ENCODE data around the gene NBAS.
"Not testable (repeated sequence)": the region's sequence is repeated elsewhere in the genome, so short reads cannot be mapped to it uniquely, and the experiment has no call there.

NBAS gene

DNA sequence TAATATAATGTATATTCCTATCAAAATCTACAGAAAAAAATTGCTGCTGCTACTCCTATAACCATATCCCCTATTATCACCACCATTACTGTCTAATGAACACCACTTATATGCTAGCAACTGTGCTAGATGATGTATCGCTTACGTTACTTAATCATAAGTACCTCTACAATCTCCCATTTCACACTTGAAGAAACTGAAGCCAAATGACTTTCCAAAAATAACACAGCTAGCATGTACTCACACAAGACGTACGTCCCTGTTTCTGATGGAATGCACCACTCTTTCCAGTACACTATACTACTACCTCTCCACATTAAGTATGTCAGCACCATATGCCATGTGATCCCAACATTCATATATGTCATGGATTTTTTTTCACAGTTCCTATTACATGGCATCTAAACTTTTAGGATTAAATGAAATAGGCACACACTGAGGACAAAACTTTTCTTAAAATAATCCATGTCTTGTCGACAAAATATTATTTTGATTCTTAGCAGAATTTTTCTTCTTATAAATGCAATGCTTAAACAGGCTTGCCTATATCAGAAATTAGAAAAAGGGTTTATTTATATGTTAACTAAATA is 112.8 kb downstream of the NBAS start:
- no peak for DNase-seq
- Histone ChIP-seq H3K4ac (ENCODE audit: low read depth, low read length) (no peak overlapping the region), H2BK15ac (replicated peaks; ENCODE audit: low read depth) (no peak overlapping the region), H3K56ac (ENCODE audit: low read length) (no peak overlapping the region), H2BK120ac (ENCODE audit: low read depth, low read length) (no peak overlapping the region), H3K79me1 (ENCODE audit: low read length) (no peaks in the 10 kb centered on the region), H3K27me3 (ENCODE audit: insufficient read depth, low read length, poor library complexity) (no peaks in the 10 kb centered on the region), H2AK5ac (ENCODE audit: low read length) (no peak overlapping the region), H4K8ac (ENCODE audit: low read depth, low read length) (no peak overlapping the region), H3K4me1 (ENCODE audit: control insufficient read depth, low read depth, low read length) (no peaks in the 10 kb centered on the region), H3K27ac (ENCODE audit: low read depth, low read length) (no peak overlapping the region), H3K23ac (ENCODE audit: low read length) (no peak overlapping the region), H2BK5ac (ENCODE audit: low read length) (no peak overlapping the region), H3K36me3 (ENCODE audit: control insufficient read depth, insufficient read depth, low read length) (no peaks in the 10 kb centered on the region), H3K4me3 (ENCODE audit: low read length) (no peak overlapping the region), H4K5ac (ENCODE audit: low read length) (no peak overlapping the region), H3K4me2 (ENCODE audit: low read length) (no peak overlapping the region), H3K9ac (ENCODE audit: low read length) (no peak overlapping the region), H3K79me2 (ENCODE audit: control insufficient read depth, insufficient read depth, low read length) (no peaks in the 10 kb centered on the region), H3K18ac (ENCODE audit: low read length) (no peak overlapping the region)
- WGBS (ENCODE audit: extremely low coverage, insufficient coverage, low lambda C conversion rate), result no CpG with 5 or more reads among the region's 5 CpGs

- no peak overlapping the region for H3K18ac ChIP-seq (ENCODE audit: low read length)
- H3K4me3 ChIP-seq (ENCODE audit: low read length), result no peak overlapping the region
- H2BK15ac ChIP-seq (replicated peaks; ENCODE audit: low read depth), result no peak overlapping the region
- no peak overlapping the region for H3K27ac ChIP-seq (ENCODE audit: low read depth, low read length)
- H3K23ac ChIP-seq (ENCODE audit: low read length), result no peak overlapping the region
- DNase-seq, result no peak
- H3K36me3 ChIP-seq (ENCODE audit: control insufficient read depth, insufficient read depth, low read length), result no peaks in the 10 kb centered on the region
- no peaks in the 10 kb centered on the region for H3K4me1 ChIP-seq (ENCODE audit: control insufficient read depth, low read depth, low read length)
- no peak overlapping the region for H3K4me2 ChIP-seq (ENCODE audit: low read length)
- H3K79me2 ChIP-seq (ENCODE audit: control insufficient read depth, insufficient read depth, low read length), result no peaks in the 10 kb centered on the region
- H3K9ac ChIP-seq (ENCODE audit: low read length), result no peak overlapping the region
- H3K56ac ChIP-seq (ENCODE audit: low read length), result no peak overlapping the region
- no peak overlapping the region for H2AK5ac ChIP-seq (ENCODE audit: low read length)
- no peak overlapping the region for H4K5ac ChIP-seq (ENCODE audit: low read length)
- no peak overlapping the region for H2BK120ac ChIP-seq (ENCODE audit: low read depth, low read length)
- no peak overlapping the region for H3K4ac ChIP-seq (ENCODE audit: low read depth, low read length)
- no CpG with 5 or more reads among the region's 2 CpGs for WGBS (ENCODE audit: extremely low coverage, insufficient coverage, low lambda C conversion rate)
- H3K79me1 ChIP-seq (ENCODE audit: low read length), result no peaks in the 10 kb centered on the region
- no peak overlapping the region for H4K8ac ChIP-seq (ENCODE audit: low read depth, low read length)
- no peaks in the 10 kb centered on the region for H3K27me3 ChIP-seq (ENCODE audit: insufficient read depth, low read length, poor library complexity)
- no peak overlapping the region for H2BK5ac ChIP-seq (ENCODE audit: low read length)
Observed at GRCh38 chr2:15447381-15447780, 113.8 kb downstream of the NBAS start.

- Histone ChIP-seq H3K27ac (ENCODE audit: low read depth, low read length) (no peak overlapping the region), H2BK5ac (ENCODE audit: low read length) (no peak overlapping the region), H4K5ac (ENCODE audit: low read length) (no peak overlapping the region), H3K18ac (ENCODE audit: low read length) (no peak overlapping the region), H3K4me2 (ENCODE audit: low read length) (no peak overlapping the region), H3K79me1 (ENCODE audit: low read length) (no peaks in the 10 kb centered on the region), H3K56ac (ENCODE audit: low read length) (no peak overlapping the region), H3K4me1 (ENCODE audit: control insufficient read depth, low read depth, low read length) (no peaks in the 10 kb centered on the region), H3K79me2 (ENCODE audit: control insufficient read depth, insufficient read depth, low read length) (no peaks in the 10 kb centered on the region), H4K8ac (ENCODE audit: low read depth, low read length) (no peak overlapping the region), H3K9ac (ENCODE audit: low read length) (no peak overlapping the region), H3K27me3 (ENCODE audit: insufficient read depth, low read length, poor library complexity) (no peaks in the 10 kb centered on the region), H2BK120ac (ENCODE audit: low read depth, low read length) (no peak overlapping the region), H2AK5ac (ENCODE audit: low read length) (no peak overlapping the region), H3K4ac (ENCODE audit: low read depth, low read length) (no peak overlapping the region), H3K36me3 (ENCODE audit: control insufficient read depth, insufficient read depth, low read length) (no peaks in the 10 kb centered on the region), H2BK15ac (replicated peaks; ENCODE audit: low read depth) (no peak overlapping the region), H3K4me3 (ENCODE audit: low read length) (no peak overlapping the region), H3K23ac (ENCODE audit: low read length) (no peak overlapping the region)
- no peak for DNase-seq
- WGBS (ENCODE audit: extremely low coverage, insufficient coverage, low lambda C conversion rate), result no CpG with 5 or more reads among the region's 4 CpGs
Observed at GRCh38 chr2:15446961-15447360, 114.2 kb downstream of the NBAS start.

GRCh38 chr2:15445891-15446562 is 115.1 kb downstream of the NBAS start:
- Histone ChIP-seq H3K27me3 (ENCODE audit: insufficient read depth, low read length, poor library complexity) (no peaks in the 10 kb centered on the region), H3K79me1 (ENCODE audit: low read length) (no peaks in the 10 kb centered on the region), H3K23ac (ENCODE audit: low read length) (no peak overlapping the region), H2AK5ac (ENCODE audit: low read length) (no peak overlapping the region), H3K4me3 (ENCODE audit: low read length) (no peak overlapping the region), H2BK15ac (replicated peaks; ENCODE audit: low read depth) (no peak overlapping the region), H3K56ac (ENCODE audit: low read length) (no peak overlapping the region), H3K4ac (ENCODE audit: low read depth, low read length) (no peak overlapping the region), H2BK5ac (ENCODE audit: low read length) (no peak overlapping the region), H3K9ac (ENCODE audit: low read length) (no peak overlapping the region), H3K4me2 (ENCODE audit: low read length) (no peak overlapping the region), H4K5ac (ENCODE audit: low read length) (no peak overlapping the region), H4K8ac (ENCODE audit: low read depth, low read length) (no peak overlapping the region), H3K18ac (ENCODE audit: low read length) (no peak overlapping the region), H2BK120ac (ENCODE audit: low read depth, low read length) (no peak overlapping the region), H3K27ac (ENCODE audit: low read depth, low read length) (no peak overlapping the region), H3K36me3 (ENCODE audit: control insufficient read depth, insufficient read depth, low read length) (no peaks in the 10 kb centered on the region), H3K4me1 (ENCODE audit: control insufficient read depth, low read depth, low read length) (no peaks in the 10 kb centered on the region), H3K79me2 (ENCODE audit: control insufficient read depth, insufficient read depth, low read length) (no peaks in the 10 kb centered on the region)
- DNase-seq, result no peak
- no CpG with 5 or more reads among the region's 2 CpGs for WGBS (ENCODE audit: extremely low coverage, insufficient coverage, low lambda C conversion rate)

DNA sequence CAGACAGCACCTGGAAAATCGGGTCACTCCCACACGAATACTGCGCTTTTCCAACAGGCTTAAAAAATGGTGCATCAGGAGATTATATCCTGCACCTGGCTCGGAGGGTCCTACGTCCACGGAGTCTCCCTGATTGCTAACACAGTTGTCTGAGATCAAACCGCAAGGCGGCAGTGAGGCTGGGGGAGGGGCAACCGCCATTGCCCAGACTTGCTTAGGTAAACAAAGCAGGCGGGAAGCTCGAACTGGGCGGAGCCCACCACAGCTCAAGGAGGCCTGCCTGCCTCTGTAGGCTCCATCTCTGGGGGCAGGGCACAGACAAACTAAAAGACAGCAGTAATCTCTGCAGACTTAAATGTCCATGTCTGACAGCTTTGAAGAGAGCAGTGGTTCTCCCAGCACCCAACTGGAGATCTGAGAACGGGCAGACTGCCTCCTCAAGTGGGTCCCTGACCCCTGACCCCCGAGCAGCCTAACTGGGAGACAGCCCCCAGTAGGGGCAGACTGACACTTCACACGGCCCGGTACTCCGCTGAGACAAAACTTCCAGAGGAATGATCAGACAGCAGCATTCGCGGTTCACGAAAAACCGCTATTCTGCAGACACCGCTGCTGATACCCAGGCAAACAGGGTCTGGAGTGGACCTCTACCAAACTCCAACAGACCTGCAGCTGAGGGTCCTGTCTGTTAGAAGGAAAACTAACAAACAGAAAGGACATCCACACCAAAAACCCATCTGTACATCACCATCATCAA is 121.2 kb downstream of the NBAS start:
- not testable (repeated sequence) for H3K23ac ChIP-seq (ENCODE audit: low read length); H3K4ac ChIP-seq (ENCODE audit: low read depth, low read length); H3K36me3 ChIP-seq (ENCODE audit: control insufficient read depth, insufficient read depth, low read length); H3K18ac ChIP-seq (ENCODE audit: low read length); H2BK15ac ChIP-seq (replicated peaks; ENCODE audit: low read depth); H3K56ac ChIP-seq (ENCODE audit: low read length); H4K5ac ChIP-seq (ENCODE audit: low read length); H3K4me2 ChIP-seq (ENCODE audit: low read length); H3K4me1 ChIP-seq (ENCODE audit: control insufficient read depth, low read depth, low read length); H2BK120ac ChIP-seq (ENCODE audit: low read depth, low read length); H3K79me2 ChIP-seq (ENCODE audit: control insufficient read depth, insufficient read depth, low read length); H3K79me1 ChIP-seq (ENCODE audit: low read length); H3K4me3 ChIP-seq (ENCODE audit: low read length); DNase-seq; H3K9ac ChIP-seq (ENCODE audit: low read length); H2BK5ac ChIP-seq (ENCODE audit: low read length); H4K8ac ChIP-seq (ENCODE audit: low read depth, low read length); H2AK5ac ChIP-seq (ENCODE audit: low read length); H3K27ac ChIP-seq (ENCODE audit: low read depth, low read length); H3K27me3 ChIP-seq (ENCODE audit: insufficient read depth, low read length, poor library complexity)
- WGBS (ENCODE audit: extremely low coverage, insufficient coverage, low lambda C conversion rate), result no CpG with 5 or more reads among the region's 22 CpGs

Data from mesendoderm (in vitro differentiated cells).